NCI-H1694 (cell line): ENCODE results near the gene SPATA31D1.

ENCODE experiments used
- DNase-seq: peaks from one replicate; lab custom pipeline; 2025; lab: John Stamatoyannopoulos, UW

Gene SPATA31D1

GRCh38 chr9:82022121-82022520 lies 33.5 kb downstream of the SPATA31D1 start:
- DNase-seq = no peak

GRCh38 chr9:82024908-82025307 lies 36.3 kb downstream of the SPATA31D1 start:
- no peak for DNase-seq

- no peak for DNase-seq
Observed at GRCh38 chr9:82031538-82032280, 43.1 kb downstream of the SPATA31D1 start.

DNA sequence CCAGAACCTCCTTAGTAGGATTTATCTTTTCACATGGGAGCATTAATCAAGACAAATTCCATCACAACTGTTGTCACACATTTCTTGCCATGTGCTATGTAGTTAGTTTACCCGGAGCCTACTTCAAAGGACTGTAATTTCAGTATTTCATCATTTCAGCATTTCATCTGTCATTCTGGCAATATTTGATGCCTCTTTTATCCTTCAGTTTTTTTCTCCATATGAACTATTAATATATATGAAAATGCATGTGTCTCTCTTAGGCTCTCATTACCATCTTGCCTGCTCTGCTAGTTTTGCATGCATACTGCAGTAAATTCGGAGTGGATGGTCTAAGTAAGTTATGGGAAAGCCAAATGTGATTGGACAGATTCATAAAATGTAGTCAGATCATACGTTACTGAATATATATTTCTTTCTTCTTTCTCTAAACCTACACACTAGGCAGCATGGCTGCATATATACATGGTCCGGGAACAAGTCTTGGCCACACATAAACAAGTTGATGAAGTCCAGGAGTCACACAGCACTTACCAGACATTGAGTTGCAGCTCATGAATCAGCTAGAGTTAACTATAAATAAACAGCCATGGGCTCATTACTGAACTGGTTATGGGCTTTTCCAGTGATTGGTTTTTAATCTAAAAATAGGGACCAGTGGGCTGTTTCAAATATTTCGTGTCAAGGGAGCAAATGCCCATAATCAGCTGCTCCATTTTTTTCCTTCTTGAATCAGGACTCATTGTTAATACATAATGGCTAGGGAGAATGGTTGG lies 46.6 kb downstream of the SPATA31D1 start:
- no peak for DNase-seq

DNA sequence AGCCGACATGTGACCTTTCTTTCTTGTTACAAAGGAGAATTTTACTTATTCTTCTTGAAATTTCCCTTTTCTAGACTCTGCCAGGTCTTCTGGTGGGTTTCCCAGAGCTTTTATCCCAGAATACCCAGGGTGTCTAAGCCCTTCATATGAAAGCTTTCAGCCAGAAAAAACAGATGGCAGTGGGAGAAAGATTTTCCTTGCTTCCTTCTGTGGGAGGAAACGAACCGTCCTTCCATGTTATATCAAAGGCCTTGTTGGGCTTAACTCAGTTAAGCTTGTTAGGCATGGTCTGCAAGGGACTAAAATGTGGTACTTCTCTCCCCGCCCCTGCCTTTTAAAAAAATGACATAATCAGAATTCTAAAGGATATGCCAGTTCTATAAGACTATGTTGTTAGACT lies 47.5 kb downstream of the SPATA31D1 start:
- no peak for DNase-seq

- DNase-seq = no peak
Observed at GRCh38 chr9:82037126-82037525, 48.6 kb downstream of the SPATA31D1 start.

GRCh38 chr9:82038897-82039296 lies 50.3 kb downstream of the SPATA31D1 start:
- no peak for DNase-seq
